Measurements from ENCODE around the gene RER1.

The RER1 gene

GRCh38 chr1:2414297-2414958 lies 22.8 kb downstream of the RER1 start:
- no peaks in the 10 kb centered on the region for H4K20me1 ChIP-seq (ENCODE audit: insufficient read depth)
- peaks cover 47% of the 10 kb centered on the region for H3K27me3 ChIP-seq (ENCODE audit: insufficient read depth, low read depth)
- peak overlapping the region; percentile 50; the same call in 1 of the 2 replicates for H2AFZ ChIP-seq (ENCODE audit: low read depth)
- H3K36me3 ChIP-seq (ENCODE audit: insufficient read depth), result no peaks in the 10 kb centered on the region
- no peak overlapping the region for H3K9ac ChIP-seq
- peaks cover 25% of the 10 kb centered on the region for H3K4me1 ChIP-seq (ENCODE audit: low read depth, poor library complexity, severe bottlenecking)
- 0 out of 2 replicates have a peak, but pooled peaks cover 5% of the 10 kb centered on the region for H3K79me2 ChIP-seq (ENCODE audit: insufficient read depth, low read depth)
- H3K27ac ChIP-seq, result no peak overlapping the region
- peak overlapping the region; percentile 4 for H3K4me3 ChIP-seq (IDR thresholded peaks at IDR 0.05; ENCODE audit: insufficient read depth, low read depth, low read length)
- TF ChIP-seq CTCF (conservative IDR thresholded peaks at IDR 0.05; ENCODE audit: low read depth, low read length), result peak; percentile 95
- H3K4me2 ChIP-seq, result peak overlapping the region; percentile 89

- Histone ChIP-seq H3K9ac (no peak overlapping the region), H3K4me2 (no peak overlapping the region), H3K36me3 (ENCODE audit: insufficient read depth) (no peaks in the 10 kb centered on the region), H3K27me3 (ENCODE audit: insufficient read depth, low read depth) (peaks cover 56% of the 10 kb centered on the region), H3K27ac (no peak overlapping the region), H3K4me1 (ENCODE audit: low read depth, poor library complexity, severe bottlenecking) (peaks cover 25% of the 10 kb centered on the region), H2AFZ (ENCODE audit: low read depth) (no peak overlapping the region), H4K20me1 (ENCODE audit: insufficient read depth) (no peaks in the 10 kb centered on the region), H3K79me2 (ENCODE audit: insufficient read depth, low read depth) (0 out of 2 replicates have a peak, but pooled peaks cover 5% of the 10 kb centered on the region), H3K4me3 (IDR thresholded peaks at IDR 0.05; ENCODE audit: insufficient read depth, low read depth, low read length) (no peak overlapping the region)
- no peak for TF ChIP-seq CTCF (conservative IDR thresholded peaks at IDR 0.05; ENCODE audit: low read depth, low read length)
Observed at GRCh38 chr1:2415337-2415736, 23.7 kb downstream of the RER1 start.

- no peak overlapping the region for H3K9ac ChIP-seq
Observed at GRCh38 chr1:2415801-2416208, 24.2 kb downstream of the RER1 start.

GRCh38 chr1:2416403-2416802 lies 24.8 kb downstream of the RER1 start:
- 0 out of 2 replicates have a peak, but pooled peaks cover 4% of the 10 kb centered on the region for H3K79me2 ChIP-seq (ENCODE audit: insufficient read depth, low read depth)
- H2AFZ ChIP-seq (ENCODE audit: low read depth), result no peak overlapping the region
- H3K36me3 ChIP-seq (ENCODE audit: insufficient read depth), result no peaks in the 10 kb centered on the region
- no peak overlapping the region for H3K4me3 ChIP-seq (IDR thresholded peaks at IDR 0.05; ENCODE audit: insufficient read depth, low read depth, low read length)
- no peak overlapping the region for H3K9ac ChIP-seq
- peaks cover 16% of the 10 kb centered on the region for H3K4me1 ChIP-seq (ENCODE audit: low read depth, poor library complexity, severe bottlenecking)
- no peak for TF ChIP-seq CTCF (conservative IDR thresholded peaks at IDR 0.05; ENCODE audit: low read depth, low read length)
- peaks cover 67% of the 10 kb centered on the region for H3K27me3 ChIP-seq (ENCODE audit: insufficient read depth, low read depth)
- no peak overlapping the region for H3K27ac ChIP-seq
- H4K20me1 ChIP-seq (ENCODE audit: insufficient read depth), result no peaks in the 10 kb centered on the region
- H3K4me2 ChIP-seq, result no peak overlapping the region

More at GRCh38 chr1:2415801-2416208, 24.2 kb downstream of the RER1 start:
- Histone ChIP-seq H4K20me1 (ENCODE audit: insufficient read depth) (no peaks in the 10 kb centered on the region), H3K27me3 (ENCODE audit: insufficient read depth, low read depth) (peaks cover 61% of the 10 kb centered on the region), H3K36me3 (ENCODE audit: insufficient read depth) (no peaks in the 10 kb centered on the region), H3K27ac (no peak overlapping the region), H3K4me2 (no peak overlapping the region), H3K4me1 (ENCODE audit: low read depth, poor library complexity, severe bottlenecking) (peaks cover 21% of the 10 kb centered on the region), H3K4me3 (IDR thresholded peaks at IDR 0.05; ENCODE audit: insufficient read depth, low read depth, low read length) (no peak overlapping the region), H3K79me2 (ENCODE audit: insufficient read depth, low read depth) (0 out of 2 replicates have a peak, but pooled peaks cover 5% of the 10 kb centered on the region), H2AFZ (ENCODE audit: low read depth) (no peak overlapping the region)
- TF ChIP-seq CTCF (conservative IDR thresholded peaks at IDR 0.05; ENCODE audit: low read depth, low read length), result no peak
